ENCODE results near the gene SUMO3.

GRCh38 chr21:44842721-44843445 lies 25.0 kb upstream of the SUMO3 start:
- TF ChIP-seq CTCF (conservative IDR thresholded peaks at IDR 0.05; ENCODE audit: low read length), result no peak
- TF ChIP-seq EZH2phosphoT487 (IDR thresholded peaks at IDR 0.05; ENCODE audit: borderline replicate concordance, low read depth, low read length), result no peak
